Mesenchymal stem cell (in vitro differentiated cells and primary cell): ENCODE data around the gene MCF2L2.
"Not testable (repeated sequence)": the region's sequence is repeated elsewhere in the genome, so short reads cannot be mapped to it uniquely, and the experiment has no call there.

Experiments
- DNase-seq: peaks from one replicate; pipeline ENCODE4 v3.0.0-alpha.2; 2013
- H2AFZ ChIP-seq: one replicate; pipeline ENCODE4 v1.6.1; 2013; ENCODE audit warnings: low read depth, mild to moderate bottlenecking, control low read depth, inconsistent platforms, low read length, moderate library complexity
- H2AK5ac ChIP-seq: 2 replicates; pipeline ENCODE4 v1.6.1; 2013; ENCODE audit warnings: low read length, moderate library complexity, mild to moderate bottlenecking, inconsistent platforms; ENCODE audit not compliant: severe bottlenecking
- H2BK120ac ChIP-seq: one replicate; pipeline ENCODE4 v1.6.1; 2013; ENCODE audit warnings: low read depth, mild to moderate bottlenecking, inconsistent platforms, low read length, moderate library complexity
- H2BK12ac ChIP-seq, 2 experiments: one replicate each; pipeline ENCODE4 v1.6.1; 2013; ENCODE audit warnings: inconsistent platforms in 2 of 2, low read length in 2 of 2, mild to moderate bottlenecking in 2 of 2, moderate library complexity in 2 of 2, control low read depth in 1 of 2
- H2BK15ac ChIP-seq: one replicate; pipeline ENCODE4 v1.6.1; 2013; ENCODE audit warnings: mild to moderate bottlenecking, low read depth, inconsistent platforms; ENCODE audit not compliant: poor library complexity, severe bottlenecking
- H2BK5ac ChIP-seq: 2 replicates; pipeline ENCODE4 v1.6.1; 2013; ENCODE audit warnings: low read depth, mild to moderate bottlenecking, low read length, control low read depth, inconsistent platforms; ENCODE audit not compliant: poor library complexity, severe bottlenecking
- H3K14ac ChIP-seq, 2 experiments: one replicate each; pipeline ENCODE4 v1.6.1; 2013; ENCODE audit warnings: inconsistent platforms in 2 of 2, low read length in 2 of 2, control low read depth in 1 of 2, mild to moderate bottlenecking in 1 of 2, moderate library complexity in 1 of 2
- H3K18ac ChIP-seq, 2 experiments: one replicate each; pipeline ENCODE4 v1.6.1; 2013; ENCODE audit warnings: inconsistent platforms in 2 of 2, low read length in 2 of 2, control low read depth in 1 of 2, low read depth in 1 of 2, mild to moderate bottlenecking in 1 of 2
- H3K23ac ChIP-seq, 2 experiments: one replicate each; pipeline ENCODE4 v1.6.1; 2013; ENCODE audit warnings: inconsistent platforms in 2 of 2, low read length in 2 of 2, mild to moderate bottlenecking in 2 of 2, moderate library complexity in 2 of 2, control low read depth in 1 of 2
- H3K27ac ChIP-seq: 2 replicates; pipeline ENCODE4 v1.5.1; 2013; ENCODE audit warnings: mild to moderate bottlenecking, moderate library complexity, low read length, control low read depth, inconsistent platforms; ENCODE audit not compliant: poor library complexity, severe bottlenecking
- H3K27me3 ChIP-seq, 2 experiments: 2 replicates each; pipeline versions ENCODE4 v1.6.1 to v1.7.0; 2013; ENCODE audit warnings: low read length in 2 of 2, mild to moderate bottlenecking in 2 of 2, moderate library complexity in 2 of 2, control low read depth in 1 of 2, inconsistent platforms in 1 of 2; ENCODE audit not compliant: control insufficient read depth in 1 of 2, insufficient read depth in 1 of 2
- H3K36me3 ChIP-seq, 2 experiments: 2 replicates each; pipeline versions ENCODE4 v1.6.1 to v1.7.0; 2013; ENCODE audit warnings: low read length in 2 of 2, control low read depth in 1 of 2, inconsistent platforms in 1 of 2, low read depth in 1 of 2, mild to moderate bottlenecking in 1 of 2; ENCODE audit not compliant: insufficient read depth in 2 of 2, control insufficient read depth in 1 of 2
- H3K4ac ChIP-seq, 2 experiments: one replicate each; pipeline ENCODE4 v1.6.1; 2013; ENCODE audit warnings: inconsistent platforms in 2 of 2, low read length in 2 of 2, mild to moderate bottlenecking in 2 of 2, moderate library complexity in 2 of 2, control low read depth in 1 of 2, low read depth in 1 of 2
- H3K4me1 ChIP-seq: 2 replicates; pipeline ENCODE4 v1.6.1; 2013; ENCODE audit warnings: low read depth, low read length, control low read depth; ENCODE audit not compliant: control insufficient read depth, insufficient read depth
- H3K4me2 ChIP-seq: 2 replicates; pipeline ENCODE4 v1.6.1; 2013; ENCODE audit warnings: low read length, mild to moderate bottlenecking, inconsistent platforms; ENCODE audit not compliant: poor library complexity, severe bottlenecking
- H3K4me3 ChIP-seq, 2 experiments: 2 replicates each; pipeline versions ENCODE4 v1.5.1 to v1.7.0; 2013; ENCODE audit warnings: low read length in 2 of 2, mild to moderate bottlenecking in 2 of 2, control low read depth in 1 of 2, low read depth in 1 of 2; ENCODE audit not compliant: insufficient read depth in 1 of 2
- H3K79me1 ChIP-seq: replicated peaks from 2 replicates; pipeline ENCODE4 v1.6.1; 2013; ENCODE audit warnings: mild to moderate bottlenecking, control low read depth, low read length, inconsistent platforms; ENCODE audit not compliant: poor library complexity, severe bottlenecking
- H3K9ac ChIP-seq: 2 replicates; pipeline ENCODE4 v1.7.0; 2013; ENCODE audit warnings: mild to moderate bottlenecking, low read length, moderate library complexity
- H3K9me3 ChIP-seq: 2 replicates; pipeline ENCODE4 v1.7.0; 2013; ENCODE audit warnings: mild to moderate bottlenecking, low read length; ENCODE audit not compliant: control insufficient read depth
- H4K8ac ChIP-seq: one replicate; pipeline ENCODE4 v1.6.1; 2013; ENCODE audit warnings: inconsistent platforms, mild to moderate bottlenecking, low read length, moderate library complexity
- H4K91ac ChIP-seq: one replicate; pipeline ENCODE4 v1.6.1; 2013; ENCODE audit warnings: mild to moderate bottlenecking, low read length, inconsistent platforms
- WGBS: methylation state at CpG from one replicate; pipeline ENCODE4 v1.1.7; 2013; ENCODE audit warnings: mixed read lengths; 5-methylcytosine and 5-hydroxymethylcytosine counted together

MCF2L2 gene

GRCh38 chr3:183466575-183466974 lies 38.2 kb upstream of the MCF2L2 start:
- no peak overlapping the region for H3K4me2 ChIP-seq
- no peak overlapping the region for H4K8ac ChIP-seq
- no peak overlapping the region for H3K18ac ChIP-seq
- H3K27me3 ChIP-seq: no peaks in the 10 kb centered on the region
- H3K4me3 ChIP-seq: no peak overlapping the region
- H2BK120ac ChIP-seq: no peak overlapping the region
- no peaks in the 10 kb centered on the region for H3K36me3 ChIP-seq
- no peak overlapping the region for H3K4ac ChIP-seq
- H3K23ac ChIP-seq: no peak overlapping the region
- no peak overlapping the region for H3K27ac ChIP-seq
- no peak overlapping the region for H2BK12ac ChIP-seq
- H2BK5ac ChIP-seq: no peak overlapping the region
- no peaks in the 10 kb centered on the region for H3K4me1 ChIP-seq
- H3K9ac ChIP-seq: no peak overlapping the region
- WGBS: 93% methylated on average over 2 of the region's 3 CpGs
- H2AK5ac ChIP-seq: no peak overlapping the region
- H3K14ac ChIP-seq: no peak overlapping the region
- DNase-seq: no peak
- no peak overlapping the region for H4K91ac ChIP-seq
- no peaks in the 10 kb centered on the region for H3K9me3 ChIP-seq
- no peak overlapping the region for H2AFZ ChIP-seq
- H2BK15ac ChIP-seq: no peak overlapping the region
- no peaks in the 10 kb centered on the region for H3K79me1 ChIP-seq

DNA sequence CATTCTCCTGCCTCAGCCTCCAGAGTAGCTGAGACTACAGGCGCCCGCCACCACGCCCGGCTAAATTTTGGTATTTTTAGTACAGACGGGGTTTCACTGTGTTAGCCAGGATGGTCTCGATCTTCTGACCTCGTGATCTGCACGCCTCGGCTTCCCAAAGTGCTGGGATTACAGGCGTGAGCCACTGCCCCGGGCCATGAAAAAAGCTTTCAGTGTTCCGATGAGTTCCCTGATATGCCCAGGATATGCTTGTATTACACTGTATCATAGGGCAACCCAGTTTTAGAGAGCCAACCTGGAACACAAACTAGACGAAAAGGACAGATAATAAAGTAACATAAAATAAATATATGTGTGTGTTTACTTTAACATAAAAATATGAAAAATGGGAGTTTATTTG lies 37.3 kb upstream of the MCF2L2 start:
- H3K14ac ChIP-seq, H3K9me3 ChIP-seq, H3K4ac ChIP-seq, H3K4me3 ChIP-seq, H3K9ac ChIP-seq, H4K91ac ChIP-seq, H2BK12ac ChIP-seq, H2AFZ ChIP-seq, H3K18ac ChIP-seq, H3K79me1 ChIP-seq, H3K4me1 ChIP-seq, H3K23ac ChIP-seq, H2AK5ac ChIP-seq, DNase-seq, H2BK120ac ChIP-seq, H3K4me2 ChIP-seq, H2BK15ac ChIP-seq, H3K27me3 ChIP-seq, H4K8ac ChIP-seq, H3K27ac ChIP-seq, H3K36me3 ChIP-seq, H2BK5ac ChIP-seq: not testable (repeated sequence)
- WGBS: 87% methylated on average over 12 of the region's 13 CpGs

DNA sequence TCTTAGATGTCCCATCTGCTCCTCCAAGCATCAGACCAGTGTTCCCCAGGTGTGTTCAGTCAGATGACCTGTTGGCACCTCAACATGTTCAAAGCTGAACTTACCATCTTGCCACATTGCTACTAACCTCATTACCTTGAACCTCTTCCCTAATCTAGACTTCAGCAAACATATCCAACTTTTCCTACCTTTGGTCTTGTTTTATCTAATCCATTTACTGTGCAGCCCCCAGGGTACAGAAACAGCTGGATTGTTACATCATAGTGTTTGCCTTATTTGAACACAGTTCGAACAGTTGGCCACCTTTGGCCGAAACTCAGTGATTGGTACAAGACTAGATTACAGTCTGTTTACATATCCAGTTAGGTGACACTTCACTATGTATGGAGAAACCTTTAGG lies 36.1 kb upstream of the MCF2L2 start:
- H3K36me3 ChIP-seq: no peaks in the 10 kb centered on the region
- no peak overlapping the region for H3K18ac ChIP-seq
- no peak overlapping the region for H3K23ac ChIP-seq
- H2AFZ ChIP-seq: no peak overlapping the region
- H2BK15ac ChIP-seq: no peak overlapping the region
- no peak overlapping the region for H2BK120ac ChIP-seq
- WGBS: 83% methylated on average over 2 of the region's 2 CpGs
- no peak overlapping the region for H3K4me3 ChIP-seq
- no peak overlapping the region for H4K91ac ChIP-seq
- no peaks in the 10 kb centered on the region for H3K4me1 ChIP-seq
- H3K4me2 ChIP-seq: no peak overlapping the region
- no peak for DNase-seq
- H3K79me1 ChIP-seq: no peaks in the 10 kb centered on the region
- no peaks in the 10 kb centered on the region for H3K9me3 ChIP-seq
- no peak overlapping the region for H4K8ac ChIP-seq
- H2BK5ac ChIP-seq: no peak overlapping the region
- no peak overlapping the region for H2BK12ac ChIP-seq
- H3K4ac ChIP-seq: no peak overlapping the region
- no peak overlapping the region for H3K9ac ChIP-seq
- H2AK5ac ChIP-seq: no peak overlapping the region
- no peaks in the 10 kb centered on the region for H3K27me3 ChIP-seq
- H3K27ac ChIP-seq: no peak overlapping the region
- no peak overlapping the region for H3K14ac ChIP-seq

DNA sequence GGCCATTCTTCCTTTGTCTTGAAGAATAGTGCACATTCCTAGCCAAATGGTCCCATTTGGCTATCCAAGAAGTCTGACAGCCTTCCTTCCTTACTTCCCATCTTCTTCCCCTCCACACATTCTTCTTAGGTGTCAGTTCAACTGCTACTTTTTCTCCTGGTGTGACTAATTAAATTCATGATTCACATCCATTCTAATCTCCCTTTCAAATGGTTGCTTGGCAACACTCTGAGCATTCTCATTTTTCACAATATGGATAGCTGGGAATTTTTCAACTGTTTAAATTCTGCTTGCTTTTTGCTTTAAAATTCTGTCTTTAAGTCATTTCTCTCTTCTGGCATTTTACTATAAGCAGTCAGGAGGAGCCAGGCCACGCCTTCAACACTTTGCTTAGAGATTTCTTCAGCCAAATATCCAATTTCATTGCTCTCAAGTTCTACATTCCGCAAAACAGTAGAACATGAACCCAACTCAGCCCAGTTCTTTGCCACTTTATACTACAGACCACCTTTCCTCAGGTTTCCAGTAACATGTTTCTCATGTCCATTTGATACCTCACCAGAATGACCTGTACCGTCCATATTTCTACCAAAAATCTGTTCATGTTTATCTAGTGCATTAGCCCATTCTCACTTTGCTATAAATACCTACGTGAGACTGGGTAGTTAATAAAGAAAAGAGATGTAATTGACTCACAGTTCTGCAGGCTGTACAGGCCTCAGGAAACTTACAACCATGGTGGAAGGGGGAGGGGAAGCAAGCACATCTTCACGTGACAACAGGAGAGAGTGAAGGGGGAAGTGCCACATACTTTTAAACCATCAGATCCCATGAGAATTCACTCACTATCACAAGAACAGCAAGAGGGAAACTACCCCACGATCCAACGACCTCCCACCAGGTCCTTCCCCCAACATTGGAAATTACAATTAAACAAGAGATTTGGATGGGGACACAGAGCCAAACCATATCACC lies 31.9 kb upstream of the MCF2L2 start:
- Histone ChIP-seq H3K14ac (no peak overlapping the region), H3K9ac (no peak overlapping the region), H3K79me1 (no peaks in the 10 kb centered on the region), H2BK15ac (no peak overlapping the region), H2BK12ac (no peak overlapping the region), H3K36me3 (peaks cover 0 to 4% of the 10 kb centered on the region in 2 experiments), H3K4me1 (no peaks in the 10 kb centered on the region), H4K8ac (no peak overlapping the region), H2BK5ac (no peak overlapping the region), H2AFZ (no peak overlapping the region), H4K91ac (no peak overlapping the region), H3K23ac (no peak overlapping the region), H3K4ac (no peak overlapping the region), H3K27ac (no peak overlapping the region), H3K27me3 (no peaks in the 10 kb centered on the region), H2BK120ac (no peak overlapping the region), H2AK5ac (no peak overlapping the region), H3K4me2 (no peak overlapping the region), H3K4me3 (no peak overlapping the region), H3K9me3 (no peaks in the 10 kb centered on the region), H3K18ac (no peak overlapping the region)
- DNase-seq: no peak
- WGBS: 95% methylated on average over 5 of the region's 7 CpGs
